Keratinocyte (primary cell): Measurements from ENCODE around the gene CDKN3. TPM values are rescaled to one million over a fixed set of nuclear protein-coding genes. Genes with fewer than 3 reads are reported as not detected.

Experiments
- DNase-seq: peaks from one replicate; pipeline ENCODE4 v3.0.0-alpha.2; 2011; ENCODE audit warnings: low read depth, missing footprints, low spot score
- FAIRE-seq: peaks from 2 replicates; lab custom pipeline; 2011; peaks lifted over from hg19 to GRCh38; lab: Jason Lieb, UNC
- H2AFZ ChIP-seq: 2 replicates; pipeline ENCODE4 v1.6.0; 2012; ENCODE audit warnings: low read length, control low read depth, inconsistent platforms; ENCODE audit not compliant: control insufficient read depth
- H3K27ac ChIP-seq: 2 replicates; pipeline ENCODE4 v1.5.1; 2011; ENCODE audit warnings: low read length; ENCODE audit not compliant: control insufficient read depth, insufficient read depth
- H3K27me3 ChIP-seq: 3 replicates; pipeline ENCODE4 v1.6.0; 2011; ENCODE audit warnings: low read length; ENCODE audit not compliant: control insufficient read depth, insufficient read depth; ENCODE audit errors: extremely low read depth
- H3K36me3 ChIP-seq, 2 experiments: 2 replicates in 1 of 2; 3 replicates in 1 of 2; pipeline ENCODE4 v1.5.1; 2011; ENCODE audit warnings: low read length in 2 of 2, mild to moderate bottlenecking in 1 of 2; ENCODE audit not compliant: control insufficient read depth in 2 of 2, insufficient read depth in 2 of 2; ENCODE audit errors: extremely low read depth in 1 of 2
- H3K4me1 ChIP-seq: 3 replicates; pipeline ENCODE4 v1.5.1; 2011; ENCODE audit warnings: low read length; ENCODE audit not compliant: control insufficient read depth, insufficient read depth; ENCODE audit errors: extremely low read depth
- H3K4me2 ChIP-seq: 3 replicates; pipeline ENCODE4 v1.6.0; 2011; ENCODE audit warnings: low read depth, low read length; ENCODE audit not compliant: control insufficient read depth, insufficient read depth; ENCODE audit errors: extremely low read depth
- H3K4me3 ChIP-seq, 3 experiments: fragments of 200-600 bp in 1 of 3; sonication (generic) in 1 of 3; 2 replicates in 2 of 3; 3 replicates in 1 of 3; pipeline ENCODE4 v1.5.1; 2011 to 2016; ENCODE audit warnings: low read length in 3 of 3, mild to moderate bottlenecking in 3 of 3, control low read depth in 2 of 3, inconsistent platforms in 1 of 3, low read depth in 1 of 3, mixed read lengths in 1 of 3, mixed run types in 1 of 3, moderate library complexity in 1 of 3; ENCODE audit not compliant: control insufficient read depth in 2 of 3, insufficient read depth in 2 of 3; ENCODE audit errors: extremely low read depth in 1 of 3
- H3K79me2 ChIP-seq: 2 replicates; pipeline ENCODE4 v1.6.0; 2012; ENCODE audit warnings: low read length; ENCODE audit not compliant: control insufficient read depth, insufficient read depth
- H3K9ac ChIP-seq: 3 replicates; pipeline ENCODE4 v1.6.0; 2011; ENCODE audit warnings: low read length; ENCODE audit not compliant: control insufficient read depth, insufficient read depth; ENCODE audit errors: extremely low read depth
- H3K9me1 ChIP-seq: 3 replicates; pipeline ENCODE4 v1.6.0; 2011; ENCODE audit warnings: low read length; ENCODE audit not compliant: control insufficient read depth, insufficient read depth; ENCODE audit errors: extremely low read depth
- H3K9me3 ChIP-seq: 2 replicates; pipeline ENCODE4 v1.5.1; 2012; ENCODE audit warnings: low read depth, low read length; ENCODE audit not compliant: control insufficient read depth
- H4K20me1 ChIP-seq: 3 replicates; pipeline ENCODE4 v1.6.0; 2011; ENCODE audit warnings: low read length; ENCODE audit not compliant: control insufficient read depth, insufficient read depth; ENCODE audit errors: extremely low read depth
- EZH2 ChIP-seq: IDR thresholded peaks from one replicate; pipeline ENCODE4 v1.6.1; 2012; ENCODE audit warnings: inconsistent platforms, mild to moderate bottlenecking, low read length, moderate library complexity
- dilution Hi-C: fragments of 300-500 bp; cut with MboI; formaldehyde crosslinking; loops from one replicate; pipeline ENCODE4 v1.7.0; 2020; ENCODE audit warnings: low sequenced_read_pairs; ENCODE audit not compliant: extremely low pct_ligation_motif_present
- polyA plus RNA-seq, 5 experiments: library from polyadenylated mRNA; depleted of rRNA in 3 of 5; stranded (reverse) in 3 of 5; stranded (forward) in 1 of 5; unstranded in 1 of 5; fragments of >200 nt; gene quantifications; 1 replicate in 1 of 5; 2 replicates in 3 of 5; 3 replicates in 1 of 5; pipeline versions ENCODE4 v1.2.1 to v1.2.3, GENCODE V29; 2011 to 2012; ENCODE audit warnings: missing spikeins in 2 of 5, low read depth in 1 of 5, low replicate concordance in 1 of 5
- TF ChIP-seq, protein P1 (sequence below), 3 experiments: IDR thresholded peaks in 1 of 3; conservative IDR thresholded peaks in 1 of 3; optimal IDR thresholded peaks in 1 of 3; 2 replicates in 2 of 3; 3 replicates in 1 of 3; pipeline versions ENCODE3 to v1.5.1; 2011; ENCODE audit warnings: low read length in 3 of 3, mild to moderate bottlenecking in 3 of 3, moderate library complexity in 2 of 3, control low read depth in 1 of 3, inconsistent platforms in 1 of 3; ENCODE audit not compliant: insufficient read depth in 2 of 3; ENCODE audit errors: extremely low read depth in 1 of 3

The CDKN3 gene
- polyA plus RNA-seq, 1 donor (not counting 4 experiments of a cell fraction or from before 2014, with no cell fraction given): 51.6 TPM

DNA sequence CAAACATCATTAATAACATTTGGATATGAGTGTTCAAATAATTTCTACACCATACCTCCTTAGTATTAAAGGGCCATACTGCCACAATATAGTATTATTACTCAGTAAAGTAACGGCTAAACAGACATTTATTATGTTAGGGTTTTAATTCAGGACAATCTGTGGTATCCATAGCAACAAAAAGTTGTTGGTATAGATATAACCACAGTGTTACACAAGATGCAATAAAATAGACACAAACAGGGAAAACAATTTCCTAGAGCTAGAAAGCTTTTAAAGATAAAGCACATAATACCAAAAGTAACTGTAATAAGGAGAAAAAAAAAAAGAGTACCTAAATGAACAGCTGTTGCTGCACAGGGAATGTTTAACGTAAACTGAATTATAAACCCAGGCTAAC lies 28.3 kb downstream of the CDKN3 start:
- no peaks in the 10 kb centered on the region for H3K9me1 ChIP-seq
- no peaks in the 10 kb centered on the region for H3K9me3 ChIP-seq
- no peaks in the 10 kb centered on the region for H3K27me3 ChIP-seq
- H3K4me2 ChIP-seq: no peak overlapping the region
- TF ChIP-seq EZH2: no peak
- TF ChIP-seq, protein P1, sequence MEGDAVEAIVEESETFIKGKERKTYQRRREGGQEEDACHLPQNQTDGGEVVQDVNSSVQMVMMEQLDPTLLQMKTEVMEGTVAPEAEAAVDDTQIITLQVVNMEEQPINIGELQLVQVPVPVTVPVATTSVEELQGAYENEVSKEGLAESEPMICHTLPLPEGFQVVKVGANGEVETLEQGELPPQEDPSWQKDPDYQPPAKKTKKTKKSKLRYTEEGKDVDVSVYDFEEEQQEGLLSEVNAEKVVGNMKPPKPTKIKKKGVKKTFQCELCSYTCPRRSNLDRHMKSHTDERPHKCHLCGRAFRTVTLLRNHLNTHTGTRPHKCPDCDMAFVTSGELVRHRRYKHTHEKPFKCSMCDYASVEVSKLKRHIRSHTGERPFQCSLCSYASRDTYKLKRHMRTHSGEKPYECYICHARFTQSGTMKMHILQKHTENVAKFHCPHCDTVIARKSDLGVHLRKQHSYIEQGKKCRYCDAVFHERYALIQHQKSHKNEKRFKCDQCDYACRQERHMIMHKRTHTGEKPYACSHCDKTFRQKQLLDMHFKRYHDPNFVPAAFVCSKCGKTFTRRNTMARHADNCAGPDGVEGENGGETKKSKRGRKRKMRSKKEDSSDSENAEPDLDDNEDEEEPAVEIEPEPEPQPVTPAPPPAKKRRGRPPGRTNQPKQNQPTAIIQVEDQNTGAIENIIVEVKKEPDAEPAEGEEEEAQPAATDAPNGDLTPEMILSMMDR (optimal IDR thresholded peaks at IDR 0.05 in 1 of 3, IDR thresholded peaks at IDR 0.05 in 1 of 3, conservative IDR thresholded peaks at IDR 0.05 in 1 of 3; ENCODE audit: extremely low read depth in 1 of 3, insufficient read depth in 2 of 3, low read length in 3 of 3): no peak
- no peak overlapping the region for H3K4me3 ChIP-seq
- DNase-seq (no peak), FAIRE-seq (no peak)
- no peak overlapping the region for H3K9ac ChIP-seq
- dilution Hi-C loops: no loop called here
- no peak overlapping the region for H2AFZ ChIP-seq
- no peak overlapping the region for H3K27ac ChIP-seq
- H3K4me1 ChIP-seq: no peaks in the 10 kb centered on the region
- no peaks in the 10 kb centered on the region for H4K20me1 ChIP-seq
- peaks cover 8 to 14% of the 10 kb centered on the region in 2 experiments for H3K36me3 ChIP-seq
- no peaks in the 10 kb centered on the region for H3K79me2 ChIP-seq

DNA sequence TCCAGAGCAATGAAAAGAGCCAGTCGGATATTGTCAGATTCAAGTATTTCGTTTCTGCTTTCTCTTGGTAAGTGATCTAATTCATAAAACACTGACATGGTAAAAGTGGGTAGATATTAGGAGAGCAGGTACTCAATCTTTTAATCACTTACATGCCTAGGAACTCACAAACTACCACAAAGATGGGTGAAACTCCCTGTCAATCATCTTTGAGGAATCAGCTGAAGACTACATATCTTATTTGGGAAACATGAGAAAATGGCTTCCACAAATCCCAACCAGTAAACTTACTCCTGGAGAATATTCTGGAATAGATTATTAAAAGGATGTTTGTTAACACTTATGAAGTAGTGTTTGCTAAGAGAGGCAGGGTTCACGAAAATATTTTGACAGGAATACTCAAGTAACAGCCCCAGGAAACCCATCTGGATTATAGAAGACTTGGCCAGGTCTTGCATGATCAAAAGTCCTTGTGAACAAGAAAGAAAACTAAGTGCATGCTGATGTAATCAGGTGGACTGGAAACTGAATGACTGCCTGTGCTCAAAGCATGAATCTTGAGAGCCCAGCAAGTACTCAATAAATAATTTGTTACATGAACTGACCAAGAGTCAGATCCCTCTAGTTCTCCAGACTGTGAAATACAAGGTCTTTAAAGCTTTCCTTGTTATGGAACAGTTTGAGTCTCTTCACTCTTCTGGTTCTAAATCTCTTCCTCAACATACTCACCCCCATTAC lies 28.9 kb downstream of the CDKN3 start:
- Histone ChIP-seq H3K4me3 (no peak overlapping the region), H2AFZ (no peak overlapping the region), H3K9me3 (no peaks in the 10 kb centered on the region), H3K4me1 (no peaks in the 10 kb centered on the region), H4K20me1 (no peaks in the 10 kb centered on the region), H3K79me2 (peaks cover 1% of the 10 kb centered on the region), H3K9me1 (no peaks in the 10 kb centered on the region), H3K4me2 (no peak overlapping the region), H3K36me3 (peaks cover 8 to 19% of the 10 kb centered on the region in 2 experiments), H3K27me3 (no peaks in the 10 kb centered on the region), H3K9ac (no peak overlapping the region), H3K27ac (no peak overlapping the region)
- dilution Hi-C loops: no loop called here
- TF ChIP-seq EZH2: no peak
- TF ChIP-seq, protein P1 (optimal IDR thresholded peaks at IDR 0.05 in 1 of 3, IDR thresholded peaks at IDR 0.05 in 1 of 3, conservative IDR thresholded peaks at IDR 0.05 in 1 of 3; ENCODE audit: extremely low read depth in 1 of 3, insufficient read depth in 2 of 3, low read length in 3 of 3): no peak
- DNase-seq: no peak
- no peak for FAIRE-seq
